CD4-positive, alpha-beta T cell treated with Interleukin-12 subunit alpha and Interleukin-12 subunit beta, for 1 hour (primary cell): Measurements from ENCODE around the gene PYDC1.
A peak's percentile ranks its signal among the peaks of the same experiment; 100 is the strongest.
"Not testable (repeated sequence)": the region's sequence is repeated elsewhere in the genome, so short reads cannot be mapped to it uniquely, and the experiment has no call there.

Experiments
- DNase-seq: peaks from one replicate; pipeline ENCODE4 v3.0.0-alpha.2; 2020

PYDC1 gene

DNA sequence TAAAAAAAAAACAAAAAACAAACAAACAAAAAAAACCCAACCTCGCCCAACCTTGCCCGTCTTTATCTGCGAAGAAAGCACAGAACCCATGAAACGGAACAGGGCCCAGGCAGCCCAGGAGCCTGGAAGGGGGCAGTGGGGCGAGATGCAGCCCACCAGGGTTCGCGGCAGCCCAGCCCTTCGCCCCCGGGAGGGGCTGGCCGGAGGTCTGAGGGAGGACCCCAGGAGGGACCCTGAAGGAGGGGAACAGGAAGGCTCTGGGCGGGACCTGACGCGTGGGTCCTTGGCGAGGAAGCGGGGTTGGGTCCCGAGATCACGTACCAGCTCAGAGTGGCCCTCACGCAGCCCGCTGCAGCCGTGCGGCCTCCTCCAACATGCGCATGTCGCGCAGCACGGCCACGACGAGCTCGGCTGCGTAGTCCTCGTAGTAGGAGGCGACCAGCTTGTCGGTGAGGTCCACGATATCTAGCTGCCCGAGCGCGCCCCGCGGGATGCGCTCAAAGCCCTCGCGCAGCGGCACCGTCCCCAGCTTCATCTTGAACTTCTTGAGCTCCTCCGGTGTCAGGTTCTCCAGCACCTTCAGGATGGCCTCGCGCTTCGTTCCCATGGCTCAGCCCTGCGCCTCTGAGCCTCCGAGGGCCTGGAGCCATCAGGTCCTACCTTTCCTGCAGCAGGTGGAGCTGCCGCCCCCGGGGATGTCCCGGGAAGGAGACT lies at the start of gene PYDC1:
Gene PYDC1, minus strand, starts transcription at position 714 of the 714 bp plus-strand sequence. Its CDS starts 107 bp downstream, at position 607.
- DNase-seq = no peak

DNA sequence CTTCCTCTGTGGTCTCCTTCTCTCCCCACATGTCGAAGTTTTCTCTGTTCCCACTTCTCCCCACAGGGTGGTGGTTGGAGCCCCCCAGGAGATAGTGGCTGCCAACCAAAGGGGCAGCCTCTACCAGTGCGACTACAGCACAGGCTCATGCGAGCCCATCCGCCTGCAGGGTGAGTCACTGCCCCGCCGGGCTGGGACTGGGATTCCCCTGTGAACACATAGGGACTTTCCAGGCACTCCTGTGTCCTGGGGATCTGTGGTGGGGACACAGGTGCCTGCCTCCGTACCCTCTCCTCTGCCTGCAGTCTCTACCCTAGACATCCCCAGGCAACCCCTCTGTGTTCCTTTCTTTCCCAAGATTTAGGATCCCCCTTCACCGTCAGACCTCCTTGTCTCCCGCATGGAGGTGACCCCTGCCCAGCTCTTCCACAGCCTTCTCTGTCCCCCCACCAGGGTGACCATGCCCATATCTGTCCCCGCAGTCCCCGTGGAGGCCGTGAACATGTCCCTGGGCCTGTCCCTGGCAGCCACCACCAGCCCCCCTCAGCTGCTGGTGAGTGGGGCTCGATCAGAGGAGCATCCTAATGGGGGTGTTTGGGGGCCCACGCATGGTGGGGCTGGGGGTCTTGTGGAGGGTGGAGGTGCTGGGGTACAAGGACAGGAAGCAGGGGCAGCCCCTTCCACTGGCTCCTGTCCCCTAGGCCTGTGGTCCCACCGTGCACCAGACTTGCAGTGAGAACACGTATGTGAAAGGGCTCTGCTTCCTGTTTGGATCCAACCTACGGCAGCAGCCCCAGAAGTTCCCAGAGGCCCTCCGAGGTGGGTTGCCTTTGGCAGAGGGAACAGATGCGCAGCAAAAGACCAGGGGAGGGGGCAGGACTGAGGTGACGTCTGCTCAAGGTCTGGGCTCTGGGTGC lies 48.7 kb upstream of the PYDC1 start:
- DNase-seq = peak; percentile 67

DNA sequence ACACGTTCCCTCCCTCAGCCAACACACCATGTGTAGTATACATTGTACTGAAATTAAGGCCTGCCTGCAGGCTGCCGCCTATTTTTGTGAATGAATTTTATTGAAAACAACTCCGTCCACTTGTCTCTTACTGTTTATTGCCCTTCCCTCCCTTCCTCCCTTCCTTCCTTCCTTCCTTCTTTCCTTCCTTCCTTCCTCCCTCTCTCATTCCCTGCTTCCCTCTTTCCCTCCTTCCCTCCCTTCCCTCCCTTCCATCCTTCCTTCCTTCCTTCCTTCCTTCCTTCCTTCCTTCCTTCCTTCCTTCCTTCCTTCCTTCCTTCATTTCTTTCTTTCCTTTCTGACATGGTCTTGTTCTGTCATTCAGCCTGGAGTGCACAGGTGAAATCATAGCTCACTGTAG lies 45.1 kb upstream of the PYDC1 start:
- no peak for DNase-seq

DNA sequence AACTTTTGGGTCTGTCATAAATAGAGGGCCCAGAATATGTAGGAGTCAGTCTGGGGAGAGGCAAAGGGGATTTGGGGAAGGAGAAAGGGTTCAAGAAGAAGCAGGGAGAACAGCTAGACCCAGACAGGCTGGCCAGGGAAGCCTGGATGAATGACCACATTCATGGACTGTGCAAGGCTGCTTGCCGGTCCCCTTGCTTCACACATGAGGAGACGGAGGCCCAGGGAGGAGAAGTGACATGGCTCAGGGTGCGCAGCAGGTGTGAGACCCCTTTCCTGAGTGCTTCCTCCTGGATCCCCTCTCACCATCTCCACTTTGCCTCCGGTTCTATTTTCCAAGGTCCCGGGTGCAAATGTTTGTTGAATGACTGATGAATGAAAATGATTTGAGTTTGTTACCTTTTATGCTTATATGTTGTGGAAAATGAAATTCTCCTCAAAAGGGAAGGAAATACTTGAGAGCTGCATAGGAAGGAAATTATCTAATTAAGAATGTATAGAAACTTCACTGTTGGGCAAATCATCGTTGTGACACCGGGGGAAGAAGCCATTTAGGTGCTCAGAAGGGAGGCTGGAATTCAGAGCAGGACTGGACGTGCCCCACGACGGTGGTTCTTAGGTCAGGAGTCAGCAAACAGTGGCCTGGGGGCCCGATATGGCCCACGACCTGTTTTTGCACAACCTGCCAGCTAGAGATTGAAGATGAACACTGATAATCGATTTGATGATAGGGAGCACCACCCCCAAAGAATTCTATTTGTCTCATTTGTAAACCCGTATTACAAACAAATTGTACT lies 43.4 kb upstream of the PYDC1 start:
- no peak for DNase-seq

DNA sequence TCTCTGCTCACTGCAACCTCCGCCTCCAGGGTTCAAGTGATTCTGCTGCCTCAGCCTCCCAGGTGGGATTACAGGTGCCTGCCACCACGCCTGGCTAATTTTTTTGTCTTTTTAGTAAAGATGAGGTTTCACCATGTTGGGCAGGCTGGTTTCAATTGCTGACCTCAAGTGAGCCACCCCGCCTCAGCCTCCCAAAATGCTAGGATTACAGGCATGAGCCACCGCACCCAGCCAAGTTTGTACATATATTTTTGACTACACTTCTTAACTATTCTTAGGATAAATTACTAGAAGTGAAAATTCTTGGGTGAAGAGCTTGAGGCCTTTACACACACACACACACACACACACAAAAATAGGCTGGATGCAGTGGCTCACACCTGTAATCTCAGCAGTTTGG lies 41.4 kb upstream of the PYDC1 start:
- no peak for DNase-seq

DNA sequence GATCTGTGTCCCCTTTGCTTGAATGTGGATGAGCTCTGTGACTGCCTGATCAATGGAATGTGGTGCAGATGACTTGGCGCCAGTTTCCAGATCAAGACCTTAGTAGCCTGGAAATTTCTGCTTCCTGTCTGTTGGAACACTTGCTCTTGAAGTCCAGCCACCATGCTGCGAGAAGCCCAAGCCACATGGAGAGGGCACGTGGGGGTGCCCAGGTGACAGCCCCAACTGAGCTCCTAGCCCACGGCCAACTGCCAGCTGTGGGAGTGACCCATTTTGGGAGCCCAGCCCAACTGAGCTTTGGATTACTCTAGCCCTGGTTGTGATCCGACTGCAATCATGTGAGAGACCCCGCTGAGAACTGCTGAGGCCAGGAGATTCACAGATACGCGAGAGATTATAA lies 39.5 kb upstream of the PYDC1 start:
- no peak for DNase-seq

DNA sequence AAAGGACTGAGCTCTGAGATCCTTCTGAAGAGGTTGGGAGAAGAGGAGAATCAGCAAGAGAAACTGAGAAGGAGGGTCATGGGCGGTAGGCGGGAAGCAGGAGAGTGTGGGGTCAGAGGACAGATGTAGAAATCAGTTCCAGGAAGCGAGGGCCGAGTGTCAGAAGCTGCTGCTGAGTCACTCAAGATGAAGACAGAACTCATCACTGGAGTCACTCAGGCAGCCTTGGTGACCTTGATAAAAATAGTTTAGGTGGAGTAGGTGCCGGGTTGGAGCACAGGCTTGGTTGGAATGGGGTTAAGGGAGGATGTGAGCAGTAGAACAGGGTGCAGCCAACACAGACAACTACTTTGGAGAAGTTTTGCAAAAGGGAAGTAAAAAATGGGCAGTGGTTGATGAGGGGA lies 36.7 kb upstream of the PYDC1 start:
- peak; percentile 16 for DNase-seq

DNA sequence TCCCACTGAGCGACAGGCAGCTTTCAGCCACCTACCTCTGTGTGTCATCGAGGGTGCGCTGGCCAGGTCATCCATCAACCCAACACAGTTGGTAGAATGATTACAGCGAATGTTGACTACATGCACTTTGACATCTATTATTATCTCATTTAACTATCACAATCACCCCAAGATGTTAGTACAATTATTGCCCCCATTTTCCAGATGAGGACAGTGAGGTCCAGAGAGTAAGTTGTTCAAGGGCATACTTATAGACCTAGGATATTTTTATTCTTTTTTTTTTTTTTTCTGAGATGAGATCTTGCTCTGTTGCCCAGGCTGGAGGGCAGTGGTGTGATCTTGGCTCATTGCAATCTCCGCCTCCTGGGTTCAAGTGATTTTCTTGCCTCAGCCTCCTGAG lies 34.5 kb upstream of the PYDC1 start:
- no peak for DNase-seq

DNA sequence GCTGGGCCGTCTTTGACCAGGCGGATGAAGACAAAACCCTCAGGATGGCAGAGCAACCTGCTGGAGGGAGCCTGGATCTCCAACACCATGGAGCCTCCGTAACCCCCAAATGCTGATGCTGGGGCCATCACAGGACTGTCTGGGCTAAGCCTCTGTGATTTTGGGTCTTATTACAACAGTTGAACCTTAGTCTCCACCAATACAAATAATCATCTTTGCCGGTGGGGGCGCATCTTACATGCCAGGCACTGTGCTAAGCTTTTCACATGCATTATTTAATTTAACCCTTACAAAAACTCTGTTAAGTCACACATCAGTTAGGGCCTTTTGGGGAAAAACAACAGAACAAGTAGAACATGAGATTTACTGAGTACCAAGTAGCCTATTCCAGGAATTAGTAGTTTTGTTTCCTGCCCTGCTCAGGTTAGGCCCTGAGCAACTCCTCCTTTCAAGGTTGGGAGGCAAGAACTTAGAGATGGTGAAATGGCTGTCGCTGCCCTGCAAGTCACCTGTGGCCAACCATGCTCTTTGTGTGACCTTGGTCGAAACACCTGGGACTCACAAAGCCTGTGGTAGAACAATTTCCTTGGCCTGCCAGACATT lies 33.9 kb upstream of the PYDC1 start:
- no peak for DNase-seq

DNA sequence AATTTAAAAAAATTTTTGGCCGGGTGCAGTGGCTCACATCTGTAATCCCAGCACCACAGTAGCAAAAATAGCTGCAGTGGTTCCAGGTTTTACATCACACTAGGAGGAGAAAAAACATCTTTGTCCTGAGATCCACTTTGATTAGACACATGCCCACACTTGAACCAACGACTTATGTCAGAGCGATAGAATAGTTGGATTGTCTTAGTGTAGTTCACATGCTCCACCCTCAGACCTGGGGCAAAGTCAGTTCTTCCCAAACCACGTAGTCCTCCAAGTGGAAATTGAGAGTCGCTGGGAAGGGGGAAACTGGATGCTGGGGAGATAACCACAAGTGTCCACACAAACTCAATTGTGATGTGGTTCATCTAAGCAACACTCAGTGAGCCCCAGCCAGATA lies 31.4 kb upstream of the PYDC1 start:
- DNase-seq = no peak

DNA sequence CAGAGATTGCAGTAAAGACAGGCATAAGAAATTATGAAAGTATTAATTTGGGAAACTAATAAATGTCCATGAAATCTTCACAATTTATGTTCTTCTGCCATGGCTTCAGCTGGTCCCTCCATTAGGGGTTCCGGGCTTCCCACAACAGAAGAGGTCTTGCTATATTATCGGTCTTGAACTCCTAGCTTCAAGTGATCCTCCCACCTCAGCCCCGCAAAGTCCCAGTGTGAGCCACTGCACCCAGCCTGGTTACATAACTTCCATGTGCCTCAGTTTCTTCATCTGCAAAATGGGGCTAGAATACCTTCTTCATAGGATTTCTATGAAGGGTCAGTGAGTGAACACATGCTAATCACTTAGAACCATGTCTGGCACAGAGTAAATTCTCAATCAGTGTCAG lies 29.4 kb upstream of the PYDC1 start:
- DNase-seq = no peak

DNA sequence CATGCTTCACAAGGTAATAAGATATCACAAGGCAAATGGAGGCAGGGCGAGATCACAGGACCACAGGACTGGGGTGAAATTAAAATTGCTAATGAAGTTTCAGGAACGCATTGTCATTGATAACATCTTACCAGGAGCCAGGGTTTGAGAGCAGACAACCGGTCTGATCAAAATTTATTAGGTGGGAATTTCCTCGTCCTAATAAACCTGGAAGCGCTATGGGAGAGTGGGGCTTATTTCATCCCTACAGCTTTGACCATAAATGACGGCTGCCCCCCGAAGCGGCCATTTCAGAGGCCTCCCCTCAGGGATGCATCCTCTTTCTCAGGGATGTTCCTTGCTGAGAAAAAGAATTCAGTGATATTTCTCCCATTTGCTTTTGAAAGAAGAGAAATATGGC lies 28.7 kb upstream of the PYDC1 start:
- not testable (repeated sequence) for DNase-seq

DNA sequence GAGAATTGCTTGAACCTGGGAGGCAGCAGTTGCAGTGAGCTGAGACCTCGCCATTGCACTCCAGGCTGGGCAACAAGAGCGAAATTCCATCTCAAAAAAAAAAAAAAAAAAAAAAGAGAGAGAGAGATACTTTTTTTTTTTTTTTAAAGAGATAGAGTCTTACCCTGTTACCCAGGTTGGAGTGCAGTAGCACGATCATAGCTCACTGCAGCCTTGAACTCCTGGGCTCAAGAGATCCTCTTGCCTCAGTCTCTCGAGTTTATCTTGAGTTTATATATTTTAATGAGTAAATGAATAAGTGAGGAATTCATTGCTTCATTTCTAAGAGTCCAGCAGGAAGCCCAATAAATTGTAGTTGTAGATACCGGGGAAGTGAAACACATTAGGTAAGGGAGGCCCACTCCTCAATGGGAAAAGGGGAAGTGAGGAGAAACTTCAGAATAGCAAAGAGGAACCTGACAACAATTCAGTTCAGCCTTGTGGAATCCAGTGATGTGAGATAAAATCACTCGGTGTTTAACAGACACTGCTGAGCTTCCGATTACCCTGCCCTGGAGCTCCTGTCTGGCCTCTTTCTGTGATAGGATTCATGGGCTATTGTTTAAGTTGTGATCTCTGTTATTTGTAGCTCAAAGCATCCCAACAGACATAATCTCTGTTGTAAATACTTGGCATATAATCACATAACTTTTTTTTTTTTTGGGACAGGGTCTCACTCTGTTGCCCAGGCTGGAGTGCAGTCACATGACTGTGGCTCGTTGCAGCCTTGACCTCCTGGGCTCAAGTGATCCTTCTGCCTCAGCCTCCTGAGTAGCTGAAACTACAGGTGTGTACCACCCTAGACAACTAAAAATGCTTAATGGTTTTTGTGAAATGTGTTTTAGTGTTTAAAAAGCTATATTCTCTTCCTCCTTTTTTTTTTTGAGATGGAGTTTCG lies 27.1 kb upstream of the PYDC1 start:
- peak; percentile 22 for DNase-seq

DNA sequence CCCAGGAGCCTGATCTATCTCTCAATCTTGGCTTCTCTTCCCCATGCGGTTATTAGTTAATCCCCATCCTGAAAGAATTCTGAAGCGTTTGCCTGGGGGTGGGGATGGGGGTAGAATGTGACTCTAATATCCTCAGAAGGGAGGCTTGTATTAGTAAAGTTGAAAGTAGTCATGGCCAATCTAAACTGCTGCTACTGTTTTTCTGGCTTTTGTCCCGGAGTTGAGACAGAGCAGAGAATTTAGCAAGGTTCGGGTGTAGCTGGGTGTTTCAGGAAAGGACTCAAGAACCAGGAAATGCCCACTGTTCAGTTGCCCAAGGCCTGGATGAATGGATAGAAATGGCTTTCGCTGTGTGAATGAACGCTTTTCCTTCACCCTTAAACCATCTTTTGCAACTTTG lies 25.3 kb upstream of the PYDC1 start:
- no peak for DNase-seq

DNA sequence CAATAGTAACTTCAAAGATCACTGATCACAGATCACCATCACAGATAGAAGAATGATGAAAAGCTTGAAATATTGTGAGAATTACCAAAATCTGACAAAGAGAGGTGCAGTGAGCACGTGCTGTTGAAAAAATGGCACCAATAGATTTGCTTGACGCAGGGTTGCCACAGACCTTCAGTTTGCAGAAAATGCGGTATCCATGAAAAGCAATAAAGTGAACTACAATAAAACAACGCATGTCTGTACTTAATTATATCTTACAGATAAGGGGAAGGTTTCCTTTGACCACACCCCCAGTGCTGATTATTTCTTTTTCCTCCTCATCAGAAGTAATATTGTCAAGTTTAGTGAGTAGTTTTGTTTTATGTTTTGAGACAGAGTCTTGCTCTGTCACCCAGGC lies 21.1 kb upstream of the PYDC1 start:
- DNase-seq = no peak

DNA sequence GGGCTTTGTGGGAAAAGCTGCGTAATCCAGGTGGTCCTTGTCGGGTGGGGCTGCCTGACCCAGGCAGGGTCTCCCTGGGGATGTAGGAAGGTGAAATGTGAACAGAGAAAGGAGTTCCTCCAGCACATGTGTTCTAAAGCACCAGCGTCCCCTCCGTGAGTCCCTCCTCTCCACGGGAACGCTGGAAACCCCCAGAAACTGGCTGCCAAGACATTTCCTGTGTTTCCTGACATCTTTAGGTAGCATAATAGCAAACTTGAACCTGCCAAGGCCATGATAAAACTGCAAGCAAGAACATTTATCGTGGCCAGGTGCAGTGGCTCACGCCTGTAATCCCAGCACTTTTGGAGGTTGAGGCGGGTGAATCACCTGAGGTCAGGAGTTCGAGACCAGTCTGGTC lies 12.6 kb upstream of the PYDC1 start:
- DNase-seq = no peak

DNA sequence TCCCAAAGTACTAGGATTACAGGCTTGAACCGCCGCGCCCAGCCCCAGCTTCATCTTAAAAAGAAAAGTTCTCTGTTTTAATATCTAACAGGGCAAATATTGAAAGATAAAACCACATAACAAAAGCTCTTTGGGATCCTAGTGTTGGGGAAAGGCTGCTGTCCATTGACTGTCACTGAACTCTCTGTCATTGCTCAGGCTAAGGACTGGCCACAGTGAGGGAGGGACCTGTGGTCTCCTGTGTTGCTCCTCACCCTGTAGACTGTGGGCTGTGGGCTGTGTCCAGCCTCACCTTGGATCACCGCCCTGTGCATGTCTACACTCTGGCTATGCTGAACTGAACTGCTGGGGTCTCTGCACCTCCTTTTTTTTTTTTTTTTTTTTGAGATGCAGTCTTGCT lies 11.3 kb upstream of the PYDC1 start:
- DNase-seq = no peak

DNA sequence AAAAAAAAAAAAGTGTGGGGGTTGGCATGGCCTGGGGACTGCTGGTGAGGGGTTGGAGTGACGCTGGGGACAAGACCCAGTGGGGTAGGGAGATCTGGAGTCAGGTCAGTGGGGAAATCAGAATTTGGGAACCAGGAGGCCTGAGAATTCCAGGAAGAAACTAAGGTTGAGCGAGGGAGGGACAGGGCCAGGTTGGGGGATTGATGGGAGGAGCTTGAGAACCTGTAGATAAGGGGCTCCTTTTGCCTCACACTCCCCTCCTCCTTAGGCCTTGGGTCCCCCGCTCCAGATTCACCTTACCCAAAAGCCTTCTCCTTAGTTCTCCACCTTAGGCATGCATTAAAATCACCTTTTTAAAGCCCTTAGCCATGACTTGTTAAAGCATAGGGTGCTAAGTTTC lies 8.3 kb upstream of the PYDC1 start:
- no peak for DNase-seq

DNA sequence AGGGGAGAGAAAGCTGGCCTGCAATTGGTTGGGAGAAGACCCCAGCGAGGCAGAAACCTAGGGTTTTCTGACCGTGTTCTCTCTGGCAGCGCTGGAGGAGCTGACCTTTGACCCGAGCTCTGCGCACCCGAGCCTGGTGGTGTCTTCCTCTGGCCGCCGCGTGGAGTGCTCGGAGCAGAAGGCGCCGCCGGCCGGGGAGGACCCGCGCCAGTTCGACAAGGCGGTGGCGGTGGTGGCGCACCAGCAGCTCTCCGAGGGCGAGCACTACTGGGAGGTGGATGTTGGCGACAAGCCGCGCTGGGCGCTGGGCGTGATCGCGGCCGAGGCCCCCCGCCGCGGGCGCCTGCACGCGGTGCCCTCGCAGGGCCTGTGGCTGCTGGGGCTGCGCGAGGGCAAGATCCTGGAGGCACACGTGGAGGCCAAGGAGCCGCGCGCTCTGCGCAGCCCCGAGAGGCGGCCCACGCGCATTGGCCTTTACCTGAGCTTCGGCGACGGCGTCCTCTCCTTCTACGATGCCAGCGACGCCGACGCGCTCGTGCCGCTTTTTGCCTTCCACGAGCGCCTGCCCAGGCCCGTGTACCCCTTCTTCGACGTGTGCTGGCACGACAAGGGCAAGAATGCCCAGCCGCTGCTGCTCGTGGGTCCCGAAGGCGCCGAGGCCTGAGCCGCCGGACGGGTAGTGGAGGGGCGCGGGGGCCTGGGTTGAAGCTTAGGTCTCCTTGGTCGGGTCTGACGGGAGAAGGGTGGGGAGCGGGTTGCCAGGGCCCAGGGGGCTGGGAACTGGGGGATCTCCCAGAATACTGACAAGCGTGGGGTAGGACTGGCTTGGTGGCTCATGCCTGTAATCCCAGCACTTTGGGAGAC lies 7.4 kb upstream of the PYDC1 start:
- no peak for DNase-seq

DNA sequence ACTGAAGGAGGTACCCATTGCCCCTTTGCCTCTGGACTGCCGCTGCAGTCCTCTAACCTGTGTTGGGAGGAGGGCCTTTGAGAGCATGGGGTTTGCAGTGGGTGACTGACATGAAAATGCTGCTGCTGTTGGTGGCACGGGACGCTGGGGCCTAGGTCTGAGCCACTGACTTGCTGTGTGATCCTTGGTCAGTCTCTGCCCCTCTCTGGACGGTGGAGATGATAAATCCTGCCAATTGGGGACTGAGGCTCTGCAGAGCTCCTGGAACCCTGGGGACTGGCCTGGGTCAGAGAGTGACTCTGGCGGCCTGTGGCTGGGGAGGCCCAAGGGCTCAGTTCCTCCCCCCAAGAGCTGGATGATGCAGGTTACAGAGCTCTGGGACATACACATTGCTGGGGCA lies 6.1 kb upstream of the PYDC1 start:
- no peak for DNase-seq
